HG03460 (cell line): ENCODE measurements around the gene RELN.
"Not testable (repeated sequence)": the region's sequence is repeated elsewhere in the genome, so short reads cannot be mapped to it uniquely, and the experiment has no call there.

Source experiments
- ATAC-seq: cut with Tn5 transposase; IDR thresholded peaks from one replicate; pipeline ENCODE4 v1.9.1; 2021; ENCODE audit not compliant: unreplicated experiment

The RELN gene

DNA sequence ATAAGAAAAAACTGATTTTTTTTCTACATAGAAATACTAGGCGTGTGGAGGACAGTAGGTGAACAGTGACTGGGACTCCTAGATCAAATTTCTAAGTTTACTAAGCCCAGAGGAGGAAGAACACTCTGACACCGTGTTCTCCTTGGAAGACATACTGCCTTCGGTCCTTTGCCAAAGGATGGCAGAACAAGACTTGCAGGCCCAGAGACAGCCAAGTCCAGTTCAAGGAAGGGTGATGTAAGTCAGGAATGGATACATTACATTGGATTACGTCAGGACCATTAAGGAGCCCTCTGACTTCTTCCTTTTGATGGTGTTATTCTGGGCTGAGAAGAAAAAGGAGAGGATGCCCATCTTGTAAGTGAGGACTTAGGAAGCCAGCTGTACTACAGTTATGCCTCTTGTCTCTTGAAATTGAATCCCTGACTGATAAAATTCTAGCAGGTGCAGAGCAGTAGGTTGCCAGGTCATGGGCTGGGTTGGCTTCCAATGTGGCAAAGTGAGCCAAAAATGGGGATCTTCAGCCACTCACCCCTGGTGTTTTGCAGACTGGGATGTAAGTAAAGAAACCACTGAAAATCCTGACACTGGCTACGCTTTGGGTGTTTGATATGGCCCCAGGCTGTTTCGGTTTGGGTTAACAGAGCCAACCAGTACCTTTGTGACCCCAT, 45.1 kb downstream of the RELN start:
- no peak for ATAC-seq

DNA sequence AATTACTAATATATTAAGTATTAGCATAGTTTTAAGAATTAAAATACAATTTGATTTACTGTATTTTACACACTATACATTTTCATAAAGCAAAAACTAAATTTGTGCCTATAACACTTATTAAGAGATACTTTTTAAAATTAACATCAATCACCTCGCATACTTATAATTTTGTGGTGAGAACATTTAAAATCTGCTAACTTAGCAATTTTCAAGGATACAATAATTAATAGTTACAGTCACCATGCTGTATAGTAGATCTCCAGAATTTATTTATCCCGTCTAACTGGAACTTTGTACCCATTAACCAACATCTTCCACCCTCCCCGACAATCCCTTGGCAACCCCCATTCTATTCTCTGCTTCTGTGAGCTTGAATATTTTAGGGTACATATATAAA, 47.5 kb downstream of the RELN start:
- ATAC-seq: no peak

DNA sequence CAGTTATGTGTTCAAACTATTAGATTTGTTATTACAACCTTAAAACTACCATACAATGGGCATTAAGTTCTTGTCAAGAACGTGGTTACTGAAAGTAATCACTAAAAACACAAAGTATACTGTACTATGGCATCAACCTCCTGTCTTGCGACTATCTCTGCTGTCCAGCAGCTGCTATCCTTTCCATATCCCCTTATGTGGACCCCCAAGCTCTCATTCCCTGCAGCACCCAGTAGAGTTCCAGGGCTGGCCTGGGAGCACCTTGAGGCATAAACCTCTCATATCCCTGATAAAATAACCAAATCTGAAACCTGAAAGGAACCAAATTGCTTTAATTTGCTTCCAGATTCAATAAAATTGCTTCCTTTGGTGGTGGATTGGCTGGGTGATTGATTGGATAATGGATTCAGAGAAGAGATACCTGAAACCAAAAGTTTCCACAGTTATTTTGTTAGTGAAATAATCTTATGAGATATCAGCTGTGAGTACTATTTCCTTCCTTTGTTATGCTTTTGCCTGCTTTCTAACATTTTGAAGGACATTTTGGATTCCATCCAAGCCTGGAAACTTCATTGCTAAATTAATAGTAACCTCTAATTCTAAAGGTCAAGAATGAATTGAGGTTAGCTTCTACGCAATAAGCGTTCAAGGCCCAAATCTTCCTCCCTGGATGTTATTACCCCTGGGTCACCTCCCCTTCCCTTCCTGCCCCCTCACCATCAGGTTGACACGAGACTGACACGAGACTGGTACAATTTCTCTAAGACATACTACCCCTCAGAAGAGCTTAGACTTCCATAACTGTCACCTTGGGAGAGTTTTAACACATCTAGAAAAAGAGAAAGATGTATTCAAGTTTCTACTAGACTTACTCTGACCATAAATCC, 48.8 kb downstream of the RELN start:
- ATAC-seq: no peak

DNA sequence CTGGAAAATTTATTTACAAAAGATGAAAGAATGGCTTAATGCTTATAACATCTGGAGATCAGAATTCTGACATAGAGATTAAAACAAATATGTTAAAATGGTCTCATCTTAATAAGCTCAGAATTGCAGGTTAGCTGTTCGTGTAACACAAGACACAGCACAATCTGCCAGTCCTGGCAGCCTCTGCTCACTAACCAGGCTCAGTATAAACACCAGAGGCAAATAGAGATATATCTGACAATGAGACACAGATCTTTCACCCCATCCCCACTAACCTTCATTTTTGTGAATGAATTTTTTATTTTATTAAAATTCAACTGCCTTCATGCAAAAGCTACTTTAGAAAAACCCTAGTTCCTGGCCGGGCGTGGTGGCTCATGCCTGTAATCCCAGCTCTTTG, 51.8 kb downstream of the RELN start:
- no peak for ATAC-seq

DNA sequence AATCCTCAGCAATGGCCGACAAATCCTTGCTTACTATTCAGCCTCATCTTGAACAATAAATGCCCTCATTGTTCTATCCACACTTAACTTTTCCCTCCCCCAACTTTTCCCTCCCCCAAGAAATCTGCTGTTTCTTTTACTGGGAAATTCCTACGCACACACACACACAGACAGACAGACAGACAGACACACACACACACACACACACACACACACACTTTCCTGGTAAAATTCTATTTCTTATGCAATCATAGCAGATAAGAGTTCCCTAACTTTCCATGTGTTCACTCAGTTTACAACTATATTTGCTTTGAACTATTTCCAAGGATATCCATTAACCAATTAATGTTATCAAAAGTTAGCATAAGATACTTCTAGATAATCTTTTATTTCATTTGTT, 52.9 kb downstream of the RELN start:
- no peak for ATAC-seq

DNA sequence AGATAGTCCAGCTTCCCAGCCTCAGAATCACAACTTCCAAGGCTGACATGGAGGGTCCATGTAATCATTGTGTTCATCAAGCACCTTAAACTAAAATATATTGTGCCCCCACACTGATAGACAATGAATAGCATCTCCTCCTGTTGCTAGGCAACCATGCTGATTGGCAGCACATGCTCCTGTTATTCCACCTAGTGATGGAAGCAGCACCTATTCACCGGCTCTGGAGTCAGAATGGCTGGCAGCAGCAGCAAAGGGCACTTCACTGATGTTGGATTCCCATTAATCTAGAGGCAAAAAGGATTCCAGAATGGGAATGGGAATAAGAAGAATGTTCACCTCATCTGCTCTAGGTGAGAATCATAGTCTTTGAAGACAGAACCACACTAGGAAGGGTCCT, 55.0 kb downstream of the RELN start:
- no peak for ATAC-seq

DNA sequence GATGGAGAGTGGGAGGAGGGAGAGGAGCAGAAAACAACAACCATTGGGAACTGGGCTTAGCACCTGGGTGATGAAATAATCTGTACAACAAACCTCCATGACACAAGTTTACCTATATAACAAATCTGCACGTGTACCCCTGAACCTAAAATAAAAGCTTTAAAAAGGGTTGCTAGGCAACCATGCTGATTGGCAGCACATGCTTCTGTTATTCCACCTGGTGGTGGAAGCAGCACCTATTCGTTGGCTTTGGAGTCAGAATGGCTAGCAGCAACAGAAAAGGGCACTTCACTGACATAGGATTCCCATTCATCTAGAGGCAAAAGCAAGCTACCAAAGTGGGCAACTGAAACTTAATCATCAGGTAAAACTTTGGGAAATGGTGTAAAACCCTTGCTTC, 57.1 kb downstream of the RELN start:
- ATAC-seq: no peak

DNA sequence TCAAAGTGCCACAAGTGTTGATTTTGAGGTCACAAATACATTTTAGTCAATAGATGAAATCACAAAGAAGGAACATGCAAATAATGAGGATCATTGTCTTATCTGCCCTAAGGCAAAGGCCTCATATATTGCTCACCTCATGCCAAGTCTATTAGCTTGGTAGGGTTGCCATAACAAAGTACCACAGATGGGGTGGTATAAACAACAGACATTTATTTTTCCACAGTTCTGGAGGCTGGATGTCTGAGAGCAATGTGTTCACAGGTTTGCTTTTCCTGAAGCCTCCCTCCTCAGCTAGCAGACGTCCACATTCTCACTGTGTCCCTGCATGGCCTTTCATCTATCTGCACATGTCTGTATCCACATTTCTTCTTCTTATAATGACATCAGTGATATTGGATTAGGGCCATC, 59.6 kb downstream of the RELN start:
- no peak for ATAC-seq

DNA sequence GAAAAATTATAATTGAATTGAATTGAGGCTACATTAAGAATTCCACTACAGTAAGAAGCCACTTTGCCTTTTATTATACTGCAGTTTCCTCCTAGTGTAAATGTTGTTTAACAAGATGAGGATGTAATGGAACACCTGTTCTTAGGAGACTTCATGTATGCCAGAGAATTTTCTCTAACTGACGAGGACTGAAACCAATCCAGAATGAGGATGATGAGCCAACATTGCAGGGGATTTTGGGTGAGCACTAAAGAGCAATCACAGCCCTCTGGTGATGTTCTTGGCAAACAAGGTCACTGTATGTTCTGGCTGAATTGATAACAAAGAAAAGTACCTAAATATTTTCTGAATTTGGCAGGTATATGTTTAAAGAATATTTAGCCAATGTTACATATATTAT, 60.9 kb downstream of the RELN start:
- no peak for ATAC-seq

DNA sequence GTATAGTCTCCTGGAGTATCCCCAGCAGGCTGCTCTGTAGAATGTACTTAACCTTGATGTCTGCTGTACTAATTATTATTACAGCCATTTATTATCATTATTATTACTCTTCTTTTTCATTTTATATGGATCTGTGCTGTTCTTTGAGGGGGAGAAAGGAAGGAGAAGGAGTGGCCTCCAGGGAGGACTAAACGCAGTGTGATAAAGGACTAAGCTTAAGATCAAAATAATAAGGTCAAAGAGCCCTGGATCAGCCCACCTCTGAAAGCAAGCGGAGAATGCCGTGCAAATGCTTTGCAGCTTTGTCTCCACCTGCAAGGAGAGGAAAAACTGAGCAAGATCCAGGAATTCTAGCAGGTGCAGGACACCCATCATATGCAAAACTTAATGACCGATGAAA, 65.3 kb downstream of the RELN start:
- no peak for ATAC-seq

DNA sequence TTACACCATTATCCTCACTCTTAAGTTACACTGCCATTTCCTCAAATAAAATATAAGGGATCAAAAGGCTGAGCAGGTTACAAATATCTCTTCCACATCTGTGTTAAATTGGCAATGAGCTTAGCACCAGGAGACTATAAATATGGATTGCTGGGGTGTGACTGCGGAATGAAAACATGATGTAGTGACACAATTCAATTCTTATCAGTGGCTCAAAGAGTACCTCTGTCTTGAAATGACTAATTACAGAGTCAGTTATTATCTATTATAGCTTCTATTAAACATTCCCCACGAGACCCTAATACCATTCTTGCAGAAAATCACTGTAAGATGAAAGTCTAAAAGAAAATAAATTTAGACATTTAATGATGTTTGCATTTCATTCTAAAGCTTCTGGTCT, 67.1 kb downstream of the RELN start:
- ATAC-seq: no peak

DNA sequence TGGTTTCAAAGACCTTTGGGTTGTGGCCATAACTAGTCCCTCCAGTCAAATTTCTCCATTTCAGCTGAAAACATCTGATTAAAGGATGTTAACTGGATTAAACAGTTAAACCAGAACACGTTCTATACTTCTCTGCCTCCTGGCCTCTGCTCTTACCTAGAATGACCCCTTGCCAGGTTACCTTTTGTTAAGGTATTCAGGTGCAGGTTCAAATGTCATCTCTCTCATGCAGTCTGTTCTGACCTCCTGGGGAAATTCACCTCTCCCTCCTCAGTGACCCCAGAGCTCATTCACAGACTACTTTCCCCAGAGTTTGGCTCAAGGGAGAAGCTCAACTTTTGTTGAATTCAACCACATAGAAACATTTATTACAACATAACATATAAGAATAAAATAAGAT, 67.8 kb downstream of the RELN start:
- no peak for ATAC-seq

DNA sequence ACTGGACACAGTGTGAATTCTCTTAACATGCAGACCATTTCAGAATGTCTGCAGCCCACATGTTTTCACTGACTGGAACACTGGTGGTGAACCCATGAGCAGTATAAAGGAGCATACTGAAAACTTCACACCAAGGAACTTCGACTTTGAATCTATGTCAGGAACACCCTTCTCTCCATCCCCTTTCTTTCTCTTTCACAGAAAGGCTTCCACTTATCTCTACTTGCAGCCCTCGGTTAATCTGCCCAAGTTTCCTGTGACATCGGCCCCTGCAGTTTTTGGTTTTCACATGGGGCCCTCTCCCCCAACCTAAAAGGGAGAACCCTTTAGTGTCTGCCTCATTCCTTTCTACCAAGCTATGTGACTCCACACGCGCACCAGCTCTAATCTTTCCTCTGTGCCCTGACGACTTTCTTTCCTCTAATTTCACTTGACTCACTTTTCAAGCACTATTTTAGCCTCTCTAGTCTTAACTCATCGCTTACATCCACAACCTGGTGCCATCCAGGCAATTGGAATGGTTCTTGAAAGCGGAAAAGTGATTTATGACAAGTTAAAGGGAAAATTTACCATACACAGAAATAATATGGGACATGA, 70.1 kb downstream of the RELN start:
- no peak for ATAC-seq

DNA sequence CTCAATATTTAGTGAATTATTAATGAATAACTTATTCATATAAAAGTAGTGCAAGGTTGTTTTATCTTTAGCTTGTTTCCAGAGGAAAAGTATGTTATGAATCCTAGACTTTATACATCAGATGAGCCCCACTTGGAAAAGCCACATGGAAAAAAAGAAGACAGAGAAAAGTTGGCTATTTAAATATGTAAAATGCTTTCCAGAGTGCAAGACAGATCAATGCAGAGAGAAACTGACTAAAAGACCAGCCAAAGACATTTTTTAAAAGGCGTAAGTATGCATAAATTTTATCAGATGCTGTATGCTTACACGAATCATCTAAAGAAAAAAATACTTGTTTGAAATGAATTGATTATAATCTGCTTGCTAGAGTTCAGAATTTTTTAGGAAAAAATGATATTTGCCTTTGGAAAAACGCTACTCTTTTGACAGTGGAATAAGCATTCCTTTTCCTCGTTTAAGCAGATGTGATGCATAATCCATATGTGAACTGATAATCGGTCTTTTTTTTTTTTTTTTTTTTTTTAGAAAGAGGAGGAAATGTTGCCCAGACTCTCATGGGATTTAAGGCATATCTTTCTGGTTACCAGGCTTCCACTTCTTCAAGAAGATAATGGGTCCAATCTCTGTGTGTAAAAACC, 70.7 kb downstream of the RELN start:
- no peak for ATAC-seq

DNA sequence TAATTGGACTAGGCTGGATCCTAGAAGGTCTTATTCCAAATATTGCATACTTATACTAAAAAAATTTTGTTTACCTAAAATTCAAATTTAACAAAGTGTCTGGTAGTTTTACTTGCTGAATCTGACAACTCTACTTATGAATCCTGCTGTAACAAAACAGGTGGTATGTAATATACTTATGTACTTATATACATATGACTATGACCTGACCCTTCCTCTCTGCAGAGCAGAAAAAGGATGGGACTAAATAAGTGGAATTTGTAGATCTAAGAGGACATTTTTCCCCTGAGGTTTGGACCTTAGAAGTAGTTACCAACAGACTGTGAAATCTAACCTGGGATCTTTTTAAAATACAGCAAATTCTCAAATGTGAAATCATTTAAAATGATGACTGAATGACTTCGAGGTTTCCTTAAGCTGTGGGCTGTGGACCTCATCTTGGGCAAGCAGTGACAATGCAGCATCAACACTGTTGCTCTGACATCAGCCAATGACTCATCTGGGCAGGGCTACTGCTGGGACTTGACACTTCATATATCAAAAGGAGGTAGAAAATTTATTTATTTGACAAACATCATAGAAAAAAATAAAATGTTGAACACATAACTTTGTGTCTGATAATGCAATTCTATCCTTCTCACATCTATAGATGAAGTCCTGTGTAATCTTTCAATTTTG, 73.6 kb downstream of the RELN start:
- ATAC-seq: no peak

DNA sequence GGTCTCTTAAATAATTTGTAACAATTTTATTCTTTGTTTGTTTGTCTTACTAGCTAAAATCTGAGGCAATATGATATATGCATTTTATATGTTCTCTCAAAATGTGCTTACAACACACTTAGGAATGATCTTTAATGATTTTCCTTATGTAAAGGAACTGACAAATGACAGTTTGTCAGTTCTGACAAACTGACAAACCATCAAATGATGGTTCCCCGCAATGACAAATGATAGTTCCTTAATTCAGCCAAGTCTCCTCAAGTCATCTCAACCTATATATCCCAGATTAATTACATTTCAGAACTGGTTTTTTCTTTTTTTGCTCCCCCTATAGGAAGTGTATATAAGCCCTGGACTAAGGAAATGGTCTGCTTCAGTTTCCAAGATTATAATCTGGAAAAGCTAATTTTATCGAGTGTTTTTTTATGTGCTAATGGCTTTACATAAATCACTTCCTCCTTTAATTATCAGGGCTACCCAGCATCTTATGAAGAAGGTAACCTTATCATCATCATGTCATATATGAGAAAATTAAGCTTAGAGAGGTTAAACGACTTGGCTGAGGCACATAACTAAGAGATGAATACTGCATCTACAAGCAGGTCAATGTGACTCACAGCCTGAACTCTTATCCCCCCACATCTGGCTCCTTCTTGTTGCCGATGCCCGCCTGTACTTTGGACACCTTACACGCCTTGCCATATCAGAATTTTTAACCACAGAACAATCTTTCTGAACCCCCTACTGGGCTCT, 75.1 kb downstream of the RELN start:
- no peak for ATAC-seq

DNA sequence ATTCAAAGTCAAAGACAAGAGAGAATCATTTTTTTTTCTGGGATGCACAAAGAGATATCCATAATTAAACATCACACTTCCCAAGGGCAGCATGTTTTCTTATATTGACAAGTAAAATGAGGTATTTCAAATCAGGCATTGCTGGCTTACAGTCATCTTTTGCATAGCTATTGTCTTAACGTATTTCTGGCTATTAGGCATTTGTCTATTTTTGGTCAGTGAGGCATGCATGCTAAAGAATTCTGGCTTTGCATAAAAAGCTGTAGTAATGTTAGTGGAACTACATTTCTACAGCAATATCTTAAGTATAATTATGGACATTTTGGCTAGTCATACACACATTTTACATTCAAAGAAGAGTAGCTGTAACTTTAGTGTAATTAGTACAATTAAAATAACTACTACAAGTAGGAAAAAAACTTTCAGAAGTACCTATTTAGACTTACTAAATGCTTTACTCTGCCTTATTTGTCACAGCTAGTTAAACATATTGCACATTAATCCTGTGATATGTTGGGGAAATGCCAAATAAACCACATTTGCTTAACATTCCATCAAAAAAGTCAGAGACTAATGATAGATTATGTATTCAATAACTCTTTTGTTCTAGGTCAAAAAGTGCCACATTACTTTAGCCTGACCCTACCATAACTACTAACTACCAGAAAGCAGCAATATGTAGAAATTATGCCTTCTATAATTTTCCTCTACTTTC, 76.4 kb downstream of the RELN start:
- no peak for ATAC-seq

DNA sequence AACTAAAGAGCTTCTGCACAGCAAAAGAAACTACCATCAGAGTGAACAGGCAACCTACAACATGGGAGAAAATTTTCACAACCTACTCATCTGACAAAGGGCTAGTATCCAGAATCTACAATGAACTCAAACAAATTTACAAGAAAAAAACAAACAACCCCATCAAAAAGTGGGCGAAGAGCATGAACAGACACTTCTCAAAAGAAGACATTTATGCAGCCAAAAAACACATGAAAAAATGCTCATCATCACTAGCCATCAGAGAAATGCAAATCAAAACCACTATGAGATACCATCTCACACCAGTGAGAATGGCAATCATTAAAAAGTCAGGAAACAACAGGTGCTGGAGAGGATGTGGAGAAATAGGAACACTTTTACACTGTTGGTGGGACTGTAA, 78.4 kb downstream of the RELN start:
- ATAC-seq: not testable (repeated sequence)

DNA sequence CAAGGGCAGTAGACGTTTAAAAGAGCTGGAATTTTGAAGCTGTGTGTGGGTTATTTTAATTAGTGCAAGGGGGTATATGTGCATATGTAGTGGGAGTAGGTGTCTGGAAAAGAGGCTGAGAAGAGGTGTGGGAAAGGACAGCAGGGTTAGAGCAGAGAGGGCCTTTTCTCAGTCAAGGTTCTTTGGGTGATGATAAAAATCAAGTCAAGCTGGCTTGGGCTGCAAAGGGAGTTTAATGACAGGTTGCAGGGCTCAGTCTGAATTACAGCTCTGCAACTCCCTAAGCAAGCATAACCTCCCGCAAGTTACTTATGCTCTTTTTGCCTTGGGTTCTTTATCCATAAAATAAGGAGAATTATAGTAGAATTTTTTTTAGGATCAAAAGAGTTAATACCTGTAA, 83.5 kb downstream of the RELN start:
- no peak for ATAC-seq

DNA sequence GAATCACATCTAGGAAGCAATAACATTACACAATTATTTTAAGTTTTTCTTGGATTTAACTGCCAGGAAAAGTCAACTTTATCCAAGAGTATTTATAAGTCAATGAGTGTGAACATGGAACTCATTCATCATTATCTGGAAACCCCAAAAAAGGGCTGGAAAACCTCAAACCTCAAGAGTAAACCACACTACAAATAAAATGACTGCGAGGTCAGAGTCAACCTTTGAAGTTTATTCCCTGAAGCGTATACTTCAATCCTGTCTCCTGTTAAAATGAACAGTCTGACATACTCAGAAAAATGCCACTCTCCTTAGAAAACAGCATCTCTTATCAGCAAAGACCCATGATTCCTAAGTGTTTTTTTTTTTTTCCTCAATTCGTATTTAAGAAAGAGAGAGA, 86.5 kb downstream of the RELN start:
- no peak for ATAC-seq
